Smooth muscle cell (in vitro differentiated cells): ENCODE results near the gene MGAT5. TPM values are rescaled to one million over a fixed set of nuclear protein-coding genes. Genes with fewer than 3 reads are reported as not detected.
"Not testable (repeated sequence)": the region's sequence is repeated elsewhere in the genome, so short reads cannot be mapped to it uniquely, and the experiment has no call there.

Experiments
- DNase-seq: peaks from one replicate; lab custom pipeline; 2025; ENCODE audit not compliant: unreplicated experiment; lab: John Stamatoyannopoulos, UW
- H2AFZ ChIP-seq: fragments of 200-600 bp; sonication (generic); 2 replicates; pipeline ENCODE4 v1.6.0; 2016; ENCODE audit warnings: antibody characterized with exemption, low read depth, mild to moderate bottlenecking
- H3F3A ChIP-seq: fragments of 200-600 bp; sonication (generic); 2 replicates; pipeline ENCODE4 v1.6.0; 2017; ENCODE audit warnings: antibody characterized with exemption, low read depth
- H3K27ac ChIP-seq: fragments of 200-600 bp; sonication (generic); 2 replicates; pipeline ENCODE4 v1.5.1; 2016; ENCODE audit warnings: low read depth, mild to moderate bottlenecking
- H3K27me3 ChIP-seq: fragments of 200-600 bp; sonication (generic); 2 replicates; pipeline ENCODE4 v1.6.1; 2016; ENCODE audit warnings: low read depth, mild to moderate bottlenecking
- H3K36me3 ChIP-seq: fragments of 200-600 bp; sonication (generic); 2 replicates; pipeline ENCODE4 v1.5.1; 2016; ENCODE audit warnings: low read depth
- H3K4me1 ChIP-seq: fragments of 200-600 bp; sonication (generic); 2 replicates; pipeline ENCODE4 v1.5.1; 2016; ENCODE audit warnings: low read depth
- H3K4me2 ChIP-seq: fragments of 200-600 bp; sonication (generic); 2 replicates; pipeline ENCODE4 v1.6.0; 2016; ENCODE audit warnings: mild to moderate bottlenecking
- H3K4me3 ChIP-seq: fragments of 200-600 bp; sonication (generic); 2 replicates; pipeline ENCODE4 v1.5.1; 2016; ENCODE audit warnings: mild to moderate bottlenecking
- H3K79me2 ChIP-seq: fragments of 200-600 bp; sonication (generic); 2 replicates; pipeline ENCODE4 v1.6.0; 2016; ENCODE audit warnings: low read depth, mild to moderate bottlenecking
- H3K9ac ChIP-seq: fragments of 200-600 bp; sonication (generic); 2 replicates; pipeline ENCODE4 v1.6.0; 2016; ENCODE audit warnings: low read depth
- H3K9me3 ChIP-seq: fragments of 200-600 bp; sonication (generic); replicated peaks from 2 replicates; pipeline ENCODE4 v1.5.1; 2016; ENCODE audit warnings: low read depth
- H4K20me1 ChIP-seq: fragments of 200-600 bp; sonication (generic); 2 replicates; pipeline ENCODE4 v1.6.0; 2016; ENCODE audit warnings: low read depth
- WGBS: methylation state at CpG from one replicate; pipeline ENCODE4 v1.1.7; 2016; ENCODE audit warnings: low lambda C conversion rate; 5-methylcytosine and 5-hydroxymethylcytosine counted together
- polyA plus RNA-seq: library from polyadenylated mRNA; unstranded; fragments of >200 nt; fragmentation: Nextera tagmentation; extraction: Ambion mirVana; gene quantifications from 2 replicates; pipeline ENCODE4 v1.2.1, GENCODE V29; 2016
- total RNA-seq: library from RNA; depleted of rRNA; stranded (reverse); fragments of >200 nt; gene quantifications from 2 replicates; pipeline ENCODE4 v1.2.3, GENCODE V29; 2014
- TF ChIP-seq, protein P1 (sequence below): fragments of 200-600 bp; sonication (generic); IDR thresholded peaks from 2 replicates; pipeline ENCODE4 v1.5.1; 2017; ENCODE audit warnings: borderline replicate concordance, mild to moderate bottlenecking, antibody characterized with exemption; ENCODE audit not compliant: insufficient read depth, poor library complexity, severe bottlenecking

Gene MGAT5
- total and polyA plus RNA-seq, 2 experiments from 2014 or later = 4.5 to 33.8 TPM

DNA sequence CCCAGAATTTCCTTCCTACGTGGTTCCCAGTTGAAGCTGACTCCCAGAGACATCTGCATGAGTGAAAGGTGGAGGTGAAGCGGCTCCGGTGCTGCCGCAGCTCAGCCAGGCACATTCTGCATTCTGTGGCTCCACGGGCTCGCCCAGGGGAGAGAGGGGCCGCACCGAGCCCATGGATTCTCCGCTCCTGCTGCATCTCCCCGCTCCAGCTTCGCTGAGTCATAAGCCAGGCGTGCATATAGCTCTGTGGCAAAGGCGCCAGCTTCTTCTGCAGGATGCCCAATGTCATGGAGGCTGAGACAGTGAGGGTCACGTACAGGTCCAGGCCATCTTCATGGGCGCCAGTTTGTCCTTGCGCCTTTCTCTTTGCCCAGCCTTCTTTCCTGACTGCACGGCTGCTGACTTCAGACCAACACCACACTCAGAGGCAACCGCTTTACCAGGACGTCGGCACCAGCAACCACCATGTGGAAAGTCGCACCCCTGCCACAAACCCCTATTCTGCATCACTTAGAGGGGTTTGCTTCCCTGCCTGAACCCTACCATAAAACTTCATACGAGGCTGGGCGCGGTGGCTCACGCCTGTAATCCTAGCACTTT, 215.7 kb downstream of the MGAT5 start:
- Histone ChIP-seq H3K4me3 (no peak overlapping the region), H3K4me2 (no peak overlapping the region), H3K27me3 (no peaks in the 10 kb centered on the region), H4K20me1 (no peaks in the 10 kb centered on the region), H3F3A (no peaks in the 10 kb centered on the region), H3K4me1 (no peaks in the 10 kb centered on the region), H3K79me2 (no peaks in the 10 kb centered on the region), H3K9me3 (no peaks in the 10 kb centered on the region), H2AFZ (no peak overlapping the region), H3K36me3 (no peaks in the 10 kb centered on the region), H3K27ac (no peak overlapping the region), H3K9ac (no peak overlapping the region)
- TF ChIP-seq, protein P1, sequence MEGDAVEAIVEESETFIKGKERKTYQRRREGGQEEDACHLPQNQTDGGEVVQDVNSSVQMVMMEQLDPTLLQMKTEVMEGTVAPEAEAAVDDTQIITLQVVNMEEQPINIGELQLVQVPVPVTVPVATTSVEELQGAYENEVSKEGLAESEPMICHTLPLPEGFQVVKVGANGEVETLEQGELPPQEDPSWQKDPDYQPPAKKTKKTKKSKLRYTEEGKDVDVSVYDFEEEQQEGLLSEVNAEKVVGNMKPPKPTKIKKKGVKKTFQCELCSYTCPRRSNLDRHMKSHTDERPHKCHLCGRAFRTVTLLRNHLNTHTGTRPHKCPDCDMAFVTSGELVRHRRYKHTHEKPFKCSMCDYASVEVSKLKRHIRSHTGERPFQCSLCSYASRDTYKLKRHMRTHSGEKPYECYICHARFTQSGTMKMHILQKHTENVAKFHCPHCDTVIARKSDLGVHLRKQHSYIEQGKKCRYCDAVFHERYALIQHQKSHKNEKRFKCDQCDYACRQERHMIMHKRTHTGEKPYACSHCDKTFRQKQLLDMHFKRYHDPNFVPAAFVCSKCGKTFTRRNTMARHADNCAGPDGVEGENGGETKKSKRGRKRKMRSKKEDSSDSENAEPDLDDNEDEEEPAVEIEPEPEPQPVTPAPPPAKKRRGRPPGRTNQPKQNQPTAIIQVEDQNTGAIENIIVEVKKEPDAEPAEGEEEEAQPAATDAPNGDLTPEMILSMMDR = no peak
- no peak for DNase-seq
- whole genome bisulfite sequencing = 92% methylated on average over 25 of the region's 25 CpGs

DNA sequence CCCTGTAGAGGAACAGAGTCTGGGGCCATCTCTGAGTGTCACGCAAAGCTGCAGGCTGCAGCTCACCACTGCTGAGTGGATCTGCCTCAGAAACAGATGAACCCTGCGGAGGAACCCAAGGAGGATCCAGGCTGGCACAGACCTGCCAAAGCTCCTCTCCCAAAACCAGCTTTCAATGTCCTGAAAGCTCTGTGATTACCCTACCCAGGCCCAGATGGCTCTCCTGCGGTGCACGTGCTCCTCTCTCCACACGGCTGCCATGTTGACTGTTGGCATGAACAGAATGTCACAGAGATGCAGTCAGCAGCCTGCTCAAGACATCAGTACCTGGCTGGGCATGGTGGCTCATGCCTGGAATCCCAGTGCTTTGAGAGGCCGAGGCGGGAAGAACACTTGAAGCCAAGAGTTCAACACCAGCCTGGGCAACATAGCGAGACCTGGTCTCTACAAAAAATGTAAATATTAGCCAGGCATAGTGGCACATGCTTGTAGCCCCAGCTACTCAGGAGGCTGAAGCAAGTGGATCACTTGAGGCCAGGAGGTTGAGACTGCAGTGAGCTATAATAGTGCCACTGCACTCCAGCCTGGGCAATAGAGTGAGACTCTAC, 216.8 kb downstream of the MGAT5 start:
- Histone ChIP-seq H3K9me3 (no peaks in the 10 kb centered on the region), H3F3A (no peaks in the 10 kb centered on the region), H3K4me2 (no peak overlapping the region), H3K9ac (no peak overlapping the region), H3K4me3 (no peak overlapping the region), H3K36me3 (no peaks in the 10 kb centered on the region), H2AFZ (no peak overlapping the region), H3K4me1 (no peaks in the 10 kb centered on the region), H3K79me2 (no peaks in the 10 kb centered on the region), H3K27me3 (no peaks in the 10 kb centered on the region), H3K27ac (no peak overlapping the region), H4K20me1 (no peaks in the 10 kb centered on the region)
- DNase-seq = no peak
- 98% methylated on average over 8 of the region's 8 CpGs for WGBS
- TF ChIP-seq, protein P1 = no peak

DNA sequence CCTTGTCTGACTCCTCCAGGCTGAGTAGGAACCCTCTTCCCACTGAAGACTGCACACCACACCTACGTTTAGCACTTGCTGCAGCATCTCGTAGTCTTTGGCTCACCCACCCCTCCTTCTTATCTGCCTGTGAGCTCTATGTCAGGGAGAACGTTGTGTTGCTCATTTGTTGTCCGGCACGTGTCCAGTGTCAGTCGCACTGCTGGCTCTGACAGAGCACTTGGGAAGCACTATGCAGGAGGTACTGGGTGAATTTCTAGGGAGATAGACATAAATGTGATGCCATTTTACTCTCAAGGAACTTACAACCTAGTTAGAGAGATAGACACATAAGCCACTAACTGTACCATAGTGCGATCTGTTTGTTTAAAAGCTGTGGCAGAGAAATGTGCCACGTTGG, 223.1 kb downstream of the MGAT5 start:
- H3K27ac ChIP-seq, DNase-seq, H3K9ac ChIP-seq, H3K79me2 ChIP-seq, H3K9me3 ChIP-seq, H4K20me1 ChIP-seq, H3K4me2 ChIP-seq, H3K4me1 ChIP-seq, H3K4me3 ChIP-seq, H3K27me3 ChIP-seq, H2AFZ ChIP-seq, H3K36me3 ChIP-seq, H3F3A ChIP-seq: not testable (repeated sequence)
- WGBS = 91% methylated on average over 8 of the region's 8 CpGs

DNA sequence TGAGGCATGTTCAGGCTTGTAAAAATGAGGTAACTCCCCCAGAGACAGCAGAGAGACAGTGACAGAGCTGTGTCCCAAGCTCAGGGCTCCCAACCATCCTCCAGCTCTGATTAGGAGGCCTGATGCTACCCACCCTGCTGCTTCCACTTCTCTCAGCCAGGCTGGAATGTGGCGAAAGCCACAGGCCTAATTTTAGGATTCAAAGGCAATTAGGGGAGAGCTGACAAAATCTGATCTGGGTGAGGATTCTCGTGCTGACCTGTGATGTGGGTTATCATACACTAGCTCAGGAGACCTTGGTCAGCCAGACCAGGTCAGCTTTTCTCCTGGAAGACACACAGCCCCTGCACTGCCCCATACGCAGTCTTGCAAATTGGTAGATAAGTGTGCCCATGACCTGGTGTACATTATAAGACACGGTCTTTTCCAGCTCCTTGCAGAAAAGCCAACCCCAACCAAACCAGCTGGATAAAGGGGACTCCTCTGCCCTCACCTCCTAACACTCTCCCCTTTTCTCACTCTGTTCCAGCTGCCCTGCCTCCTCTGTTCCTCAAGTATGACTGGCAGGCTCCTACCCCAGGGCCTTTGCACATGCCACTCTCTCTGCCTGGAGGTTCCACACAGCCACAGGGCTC, 225.9 kb downstream of the MGAT5 start:
- Histone ChIP-seq H3K9me3 (no peaks in the 10 kb centered on the region), H3K4me2 (no peak overlapping the region), H3K9ac (no peak overlapping the region), H2AFZ (no peak overlapping the region), H3F3A (no peaks in the 10 kb centered on the region), H3K4me1 (no peaks in the 10 kb centered on the region), H3K4me3 (no peak overlapping the region), H3K36me3 (no peaks in the 10 kb centered on the region), H3K79me2 (no peaks in the 10 kb centered on the region), H3K27me3 (peaks cover 4% of the 10 kb centered on the region), H4K20me1 (no peaks in the 10 kb centered on the region), H3K27ac (no peak overlapping the region)
- no peak for DNase-seq
- TF ChIP-seq, protein P1 = no peak
- WGBS = 74% methylated on average over 4 of the region's 4 CpGs
